SK-N-SH treated with all-trans-retinoic acid at 6 μM for 48 hours (cell line): ENCODE results near the gene GBP1.
A peak's percentile ranks its signal among the peaks of the same experiment; 100 is the strongest.

Experiments used
- ATAC-seq: fragments of 200-7000 bp; cut with Tn5 transposase; 3 replicates; pipeline ENCODE4 v1.9.1; 2020; ENCODE audit warnings: mild to moderate bottlenecking, moderate library complexity
- ARNTL ChIP-seq: fragments of 450-650 bp; formaldehyde crosslinking; IDR thresholded peaks from 2 replicates; pipeline ENCODE4 v1.5.0; 2020; ENCODE audit warnings: low read depth, mild to moderate bottlenecking, moderate library complexity, borderline replicate concordance
- BACH2 ChIP-seq: fragments of 250-450 bp; sonication (Bioruptor Pico); IDR thresholded peaks from 2 replicates; pipeline ENCODE4 v1.9.0; 2021; ENCODE audit warnings: mild to moderate bottlenecking, borderline replicate concordance
- CREB5 ChIP-seq: fragments of 250-450 bp; sonication (Bioruptor Pico); IDR thresholded peaks from 2 replicates; pipeline ENCODE4 v1.5.1; 2020; ENCODE audit warnings: low read depth, mild to moderate bottlenecking, moderate library complexity
- CSDC2 ChIP-seq: fragments of 250-450 bp; sonication (Bioruptor Pico); IDR thresholded peaks from 2 replicates; pipeline ENCODE4 v1.5.0; 2020; ENCODE audit warnings: mild to moderate bottlenecking, moderate library complexity
- ESRRG ChIP-seq: fragments of 250-450 bp; sonication (Bioruptor Pico); IDR thresholded peaks from 2 replicates; pipeline ENCODE4 v1.6.1; 2021; ENCODE audit warnings: mild to moderate bottlenecking
- ISL1 ChIP-seq: fragments of 250-450 bp; sonication (Bioruptor Pico); IDR thresholded peaks from 2 replicates; pipeline ENCODE4 v2.1.2; 2022; ENCODE audit warnings: mild to moderate bottlenecking, moderate library complexity
- OSR1 ChIP-seq: fragments of 250-450 bp; sonication (Bioruptor Pico); IDR thresholded peaks from 2 replicates; pipeline ENCODE4 v1.8.0; 2022; ENCODE audit warnings: moderate library complexity, mild to moderate bottlenecking, inconsistent platforms
- PATZ1 ChIP-seq: fragments of 250-450 bp; sonication (Bioruptor Pico); IDR thresholded peaks from 2 replicates; pipeline ENCODE4 v1.8.0; 2020; ENCODE audit warnings: mild to moderate bottlenecking, moderate library complexity, borderline replicate concordance
- POU6F1 ChIP-seq: fragments of 250-450 bp; sonication (Bioruptor Pico); IDR thresholded peaks from 2 replicates; pipeline ENCODE4 v1.8.0; 2021; ENCODE audit warnings: low read depth, mild to moderate bottlenecking, moderate library complexity, borderline replicate concordance
- PPARA ChIP-seq: fragments of 250-450 bp; sonication (Bioruptor Pico); IDR thresholded peaks from 2 replicates; pipeline ENCODE4 v1.5.0; 2020; ENCODE audit warnings: mild to moderate bottlenecking, borderline replicate concordance
- SNAI2 ChIP-seq: fragments of 250-450 bp; sonication (Bioruptor Pico); IDR thresholded peaks from 2 replicates; pipeline ENCODE4 v1.5.0; 2020; ENCODE audit warnings: mild to moderate bottlenecking, moderate library complexity
- TCF4 ChIP-seq: fragments of 250-450 bp; sonication (Bioruptor Pico); IDR thresholded peaks from 2 replicates; pipeline ENCODE4 v1.8.0; 2021; ENCODE audit warnings: mild to moderate bottlenecking, moderate library complexity, borderline replicate concordance
- TSHZ2 ChIP-seq: fragments of 250-450 bp; sonication (Bioruptor Pico); IDR thresholded peaks from 2 replicates; pipeline ENCODE4 v1.5.0; 2020; ENCODE audit warnings: mild to moderate bottlenecking, moderate library complexity
- ZC3H10 ChIP-seq: fragments of 250-450 bp; sonication (Bioruptor Pico); IDR thresholded peaks from 2 replicates; pipeline ENCODE4 v1.5.1; 2021; ENCODE audit warnings: mild to moderate bottlenecking, moderate library complexity
- ZFP3 ChIP-seq: fragments of 250-450 bp; sonication (Bioruptor Pico); IDR thresholded peaks from 2 replicates; pipeline ENCODE4 v1.5.0; 2020; ENCODE audit warnings: mild to moderate bottlenecking, moderate library complexity
- ZFP30 ChIP-seq: fragments of 450-650 bp; formaldehyde crosslinking; IDR thresholded peaks from 2 replicates; pipeline ENCODE4 v1.5.0; 2022; ENCODE audit warnings: mild to moderate bottlenecking, moderate library complexity
- ZNF565 ChIP-seq: fragments of 450-650 bp; formaldehyde crosslinking; conservative IDR thresholded peaks from 2 replicates; pipeline ENCODE4 v1.5.0; 2020; ENCODE audit warnings: low read depth, mild to moderate bottlenecking, moderate library complexity
- ZNF8 ChIP-seq: fragments of 450-650 bp; formaldehyde crosslinking; IDR thresholded peaks from 2 replicates; pipeline ENCODE4 v1.5.0; 2020; ENCODE audit warnings: mild to moderate bottlenecking, moderate library complexity
- TF ChIP-seq, protein P1 (sequence below): fragments of 250-450 bp; sonication (Bioruptor Pico); IDR thresholded peaks from 2 replicates; pipeline ENCODE4 v1.5.1; 2021; ENCODE audit warnings: mild to moderate bottlenecking, moderate library complexity

Gene GBP1

DNA sequence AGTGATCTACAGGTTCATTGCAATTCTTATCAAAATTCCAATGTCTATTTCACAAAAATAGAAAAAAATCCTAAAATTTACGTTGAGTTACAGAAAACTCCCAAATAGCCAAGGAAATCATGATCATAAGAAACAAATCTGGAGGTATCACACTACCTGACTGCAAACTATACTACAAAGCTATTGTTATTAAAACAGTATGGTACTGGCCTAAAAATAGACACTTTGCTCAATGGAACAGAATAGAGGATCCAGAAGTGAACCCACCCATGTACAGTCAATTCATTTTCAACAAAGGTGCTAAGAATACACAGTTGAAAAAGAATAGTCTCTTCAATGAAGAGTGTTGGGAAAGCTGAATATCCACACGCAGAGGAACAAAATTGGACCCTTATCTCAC lies 30.7 kb upstream of the GBP1 start:
- TF ChIP-seq TCF4, result no peak
- no peak for TF ChIP-seq ISL1 (CRISPR knock-in tag)
- TF ChIP-seq ZFP30 (CRISPR knock-in tag), result no peak
- no peak for TF ChIP-seq ARNTL (CRISPR knock-in tag)
- TF ChIP-seq POU6F1 (CRISPR knock-in tag), result no peak
- TF ChIP-seq, all 23 proteins: peak for 0
- ATAC-seq, result no peak

DNA sequence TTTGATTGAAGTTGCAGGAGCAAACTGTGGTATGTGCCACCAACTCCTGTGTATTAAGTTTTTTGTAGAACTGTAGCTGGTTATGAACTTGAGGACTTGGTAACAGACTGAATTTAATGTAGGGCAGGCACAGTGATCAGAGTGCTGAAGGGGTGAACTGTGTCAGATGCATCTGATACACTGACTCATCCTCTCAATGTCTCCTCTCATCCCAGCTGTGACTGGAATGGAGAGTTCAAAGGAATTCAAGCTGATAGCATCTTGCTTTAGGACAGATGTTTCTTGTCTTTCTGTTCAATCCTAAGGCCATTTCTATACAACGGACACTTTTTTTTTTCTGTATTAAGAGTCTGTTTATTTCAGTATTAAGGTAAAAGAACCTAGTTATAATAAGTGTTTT lies 25.0 kb upstream of the GBP1 start:
- ATAC-seq, result peak; percentile 40; the same call in 1 of the 3 replicates
- no peak for TF ChIP-seq SNAI2 (CRISPR knock-in tag)
- TF ChIP-seq ZNF8 (CRISPR knock-in tag), result no peak
- no peak for TF ChIP-seq TSHZ2 (CRISPR knock-in tag)
- no peak for TF ChIP-seq ZC3H10 (CRISPR knock-in tag)
- TF ChIP-seq TCF4, result no peak
- TF ChIP-seq ZFP3 (CRISPR knock-in tag), result no peak
- TF ChIP-seq OSR1 (CRISPR knock-in tag), result no peak
- no peak for TF ChIP-seq BACH2 (CRISPR knock-in tag)
- no peak for TF ChIP-seq PATZ1 (CRISPR knock-in tag)
- TF ChIP-seq CREB5 (CRISPR knock-in tag), result no peak

- no peak for TF ChIP-seq ISL1 (CRISPR knock-in tag)
- TF ChIP-seq, all 23 proteins: peak for 0
- no peak for ATAC-seq
Measured at GRCh38 chr1:89088572-89088971, 23.6 kb upstream of the GBP1 start.

- TF ChIP-seq CSDC2 (CRISPR knock-in tag), result no peak
- no peak for TF ChIP-seq ZFP30 (CRISPR knock-in tag)
- TF ChIP-seq ZFP3 (CRISPR knock-in tag), result no peak
- TF ChIP-seq PPARA (CRISPR knock-in tag), result no peak
- TF ChIP-seq BACH2 (CRISPR knock-in tag), result no peak
- TF ChIP-seq PATZ1 (CRISPR knock-in tag), result no peak
- TF ChIP-seq, protein P1, sequence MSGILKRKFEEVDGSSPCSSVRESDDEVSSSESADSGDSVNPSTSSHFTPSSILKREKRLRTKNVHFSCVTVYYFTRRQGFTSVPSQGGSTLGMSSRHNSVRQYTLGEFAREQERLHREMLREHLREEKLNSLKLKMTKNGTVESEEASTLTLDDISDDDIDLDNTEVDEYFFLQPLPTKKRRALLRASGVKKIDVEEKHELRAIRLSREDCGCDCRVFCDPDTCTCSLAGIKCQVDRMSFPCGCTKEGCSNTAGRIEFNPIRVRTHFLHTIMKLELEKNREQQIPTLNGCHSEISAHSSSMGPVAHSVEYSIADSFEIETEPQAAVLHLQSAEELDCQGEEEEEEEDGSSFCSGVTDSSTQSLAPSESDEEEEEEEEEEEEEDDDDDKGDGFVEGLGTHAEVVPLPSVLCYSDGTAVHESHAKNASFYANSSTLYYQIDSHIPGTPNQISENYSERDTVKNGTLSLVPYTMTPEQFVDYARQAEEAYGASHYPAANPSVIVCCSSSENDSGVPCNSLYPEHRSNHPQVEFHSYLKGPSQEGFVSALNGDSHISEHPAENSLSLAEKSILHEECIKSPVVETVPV, result no peak
- TF ChIP-seq ZNF565 (CRISPR knock-in tag), result no peak
- no peak for TF ChIP-seq ARNTL (CRISPR knock-in tag)
- no peak for TF ChIP-seq ESRRG (CRISPR knock-in tag)
- TF ChIP-seq, all 23 proteins: peak for 0
- ATAC-seq, result no peak
Measured at GRCh38 chr1:89087241-89087640, 22.2 kb upstream of the GBP1 start.
